GM12878 (cell line): Measurements from ENCODE around the gene CFAP57. TPM values are rescaled to one million over a fixed set of nuclear protein-coding genes. Genes with fewer than 3 reads are reported as not detected.

Experiments used
- ETV6 ChIP-seq, 2 experiments: fragments of 450-650 bp in 1 of 2; IDR thresholded peaks in 1 of 2; conservative IDR thresholded peaks in 1 of 2; 2 replicates each; pipeline ENCODE4 v1.6.1; 2014; ENCODE audit warnings: antibody characterized with exemption in 1 of 2, borderline replicate concordance in 1 of 2, low read depth in 1 of 2, mild to moderate bottlenecking in 1 of 2, moderate library complexity in 1 of 2
- HDGF ChIP-seq: fragments of 450-650 bp; IDR thresholded peaks from 2 replicates; pipeline ENCODE4 v1.6.1; 2016; ENCODE audit warnings: antibody characterized with exemption
- IRF3 ChIP-seq: fragments of 450-650 bp; IDR thresholded peaks from 2 replicates; pipeline ENCODE4 v1.6.1; 2014; ENCODE audit warnings: mild to moderate bottlenecking
- MEF2A ChIP-seq: IDR thresholded peaks from 2 replicates; pipeline ENCODE4 v1.6.1; 2011; ENCODE audit warnings: low read depth, mild to moderate bottlenecking, low read length, moderate library complexity; ENCODE audit not compliant: insufficient read depth
- RELB ChIP-seq: fragments of 450-650 bp; IDR thresholded peaks from 2 replicates; pipeline ENCODE4 v1.6.1; 2017; ENCODE audit warnings: low read depth, mild to moderate bottlenecking, moderate library complexity
- SMC3 ChIP-seq: IDR thresholded peaks from 2 replicates; pipeline ENCODE4 v1.6.1; 2011; ENCODE audit warnings: low read length, improper control_type of control experiment, borderline replicate concordance
- SRF ChIP-seq, 2 experiments: IDR thresholded peaks; 2 replicates each; pipeline ENCODE4 v1.6.1; 2011; ENCODE audit warnings: low read depth in 2 of 2, low read length in 2 of 2, mild to moderate bottlenecking in 1 of 2, moderate library complexity in 1 of 2
- TCF3 ChIP-seq: IDR thresholded peaks from 2 replicates; pipeline ENCODE4 v1.6.1; 2012; ENCODE audit warnings: low read depth, mild to moderate bottlenecking, low read length, borderline replicate concordance; ENCODE audit not compliant: insufficient read depth
- ZBTB11 ChIP-seq: fragments of 450-650 bp; formaldehyde crosslinking; IDR thresholded peaks from 2 replicates; pipeline ENCODE4 v1.5.0; 2022; ENCODE audit warnings: mild to moderate bottlenecking, missing genetic modification characterization
- ZNF622 ChIP-seq: fragments of 450-650 bp; IDR thresholded peaks from 2 replicates; pipeline ENCODE4 v1.6.1; 2017; ENCODE audit warnings: mild to moderate bottlenecking, inconsistent platforms
- polyA plus RNA-seq, 11 experiments: library from polyadenylated mRNA; depleted of rRNA in 4 of 11; unstranded in 6 of 11; stranded (reverse) in 5 of 11; fragments of >200 nt; fragmentation: Nextera tagmentation in 4 of 11; fragmentation: Illumina TruSeq in 1 of 11; extraction: Ambion mirVana in 4 of 11; extraction: Trizol in 1 of 11; gene quantifications; 1 replicate in 1 of 11; 2 replicates in 10 of 11; pipeline versions ENCODE4 v1.2.1 to v1.2.3, GENCODE V29; 2011 to 2016; ENCODE audit warnings: inconsistent platforms in 2 of 11, missing spikeins in 2 of 11, low read depth in 1 of 11
- total RNA-seq, 4 experiments: library from RNA; depleted of rRNA in 3 of 4; stranded (reverse); fragments of >200 nt in 3 of 4; fragmentation: Illumina TruSeq in 1 of 4; extraction: Trizol in 1 of 4; gene quantifications; 2 replicates each; pipeline versions ENCODE4 v1.2.1 to v1.2.3, GENCODE V29; 2013 to 2021
- TF ChIP-seq, protein P1 (sequence below), 3 experiments: IDR thresholded peaks in 2 of 3; conservative IDR thresholded peaks in 1 of 3; 2 replicates each; pipeline ENCODE4 v1.5.1; 2011; ENCODE audit warnings: low read depth in 3 of 3, low read length in 3 of 3, mild to moderate bottlenecking in 3 of 3, control low read depth in 2 of 3, moderate library complexity in 2 of 3, inconsistent platforms in 1 of 3, mixed read lengths in 1 of 3; ENCODE audit not compliant: control insufficient read depth in 2 of 3, insufficient read depth in 1 of 3; ENCODE audit errors: extremely low read depth in 1 of 3
- TF ChIP-seq, protein P2 (sequence below): IDR thresholded peaks from 2 replicates; pipeline ENCODE4 v1.6.1; 2012; ENCODE audit warnings: improper control_type of control experiment, low read depth, low read length; ENCODE audit not compliant: insufficient replicate concordance

Gene CFAP57
- total and polyA plus RNA-seq, 10 of the 15 experiments (the other 5 are each of a cell fraction or from before 2014, with no cell fraction given) = 0.45 to 4.8 (median 1.3) TPM

DNA sequence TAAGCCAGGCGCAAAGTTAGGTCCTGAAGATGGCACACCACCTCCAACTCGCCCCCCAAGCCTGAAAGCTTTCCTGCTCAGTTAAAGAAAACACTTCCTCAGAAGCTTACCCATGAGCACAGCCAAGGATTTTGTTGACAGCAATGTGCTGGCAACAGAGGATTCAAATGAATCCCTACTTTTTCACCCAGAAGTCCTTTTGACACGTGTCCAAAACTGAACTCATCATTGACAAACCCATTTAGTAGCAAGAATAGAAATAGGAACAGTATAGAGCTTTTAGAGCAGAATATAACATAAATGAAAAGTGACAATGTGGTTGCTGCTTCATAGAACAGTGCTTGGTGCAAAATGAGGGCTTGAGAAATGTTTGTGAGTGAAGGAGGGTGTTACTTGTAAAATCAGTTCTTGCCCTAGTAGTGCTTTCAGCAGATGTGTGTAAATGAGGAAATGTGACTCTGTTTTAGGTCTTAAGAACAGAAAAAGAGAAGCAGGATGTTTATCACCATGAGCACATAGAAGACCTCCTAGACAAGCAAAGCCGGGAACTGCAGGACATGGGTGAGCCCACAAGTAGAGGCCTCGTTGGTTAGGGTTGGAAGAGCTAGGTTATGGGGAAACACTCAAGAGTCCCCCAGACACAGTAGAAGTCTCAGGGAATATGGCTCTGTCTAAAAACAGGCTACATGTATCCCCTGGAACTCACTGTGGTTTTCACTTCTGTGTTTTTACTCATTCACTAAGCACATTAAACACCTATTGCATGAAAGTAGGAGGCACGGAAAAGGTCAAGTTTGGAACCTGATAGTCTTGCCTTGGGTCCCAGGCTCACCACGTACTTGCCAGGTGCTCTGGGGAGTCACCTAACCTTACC is 49.0 kb downstream of the CFAP57 start (continued):
- no peak for TF ChIP-seq ZBTB11
- TF ChIP-seq IRF3 = no peak
- peak; percentile 92 for TF ChIP-seq RELB
- 0 out of 2 replicates have a peak, but pooled peaks have one; percentile 13 for TF ChIP-seq TCF3
- TF ChIP-seq HDGF = no peak
- 0 out of 2 replicates have a peak, but pooled peaks have one; percentile 29 for TF ChIP-seq MEF2A
- no peak for TF ChIP-seq SMC3
- TF ChIP-seq, protein P1, sequence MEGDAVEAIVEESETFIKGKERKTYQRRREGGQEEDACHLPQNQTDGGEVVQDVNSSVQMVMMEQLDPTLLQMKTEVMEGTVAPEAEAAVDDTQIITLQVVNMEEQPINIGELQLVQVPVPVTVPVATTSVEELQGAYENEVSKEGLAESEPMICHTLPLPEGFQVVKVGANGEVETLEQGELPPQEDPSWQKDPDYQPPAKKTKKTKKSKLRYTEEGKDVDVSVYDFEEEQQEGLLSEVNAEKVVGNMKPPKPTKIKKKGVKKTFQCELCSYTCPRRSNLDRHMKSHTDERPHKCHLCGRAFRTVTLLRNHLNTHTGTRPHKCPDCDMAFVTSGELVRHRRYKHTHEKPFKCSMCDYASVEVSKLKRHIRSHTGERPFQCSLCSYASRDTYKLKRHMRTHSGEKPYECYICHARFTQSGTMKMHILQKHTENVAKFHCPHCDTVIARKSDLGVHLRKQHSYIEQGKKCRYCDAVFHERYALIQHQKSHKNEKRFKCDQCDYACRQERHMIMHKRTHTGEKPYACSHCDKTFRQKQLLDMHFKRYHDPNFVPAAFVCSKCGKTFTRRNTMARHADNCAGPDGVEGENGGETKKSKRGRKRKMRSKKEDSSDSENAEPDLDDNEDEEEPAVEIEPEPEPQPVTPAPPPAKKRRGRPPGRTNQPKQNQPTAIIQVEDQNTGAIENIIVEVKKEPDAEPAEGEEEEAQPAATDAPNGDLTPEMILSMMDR (IDR thresholded peaks at IDR 0.05 in 2 of 3, conservative IDR thresholded peaks at IDR 0.05 in 1 of 3; ENCODE audit: control insufficient read depth in 2 of 3, extremely low read depth in 1 of 3, insufficient read depth in 1 of 3, low read depth in 3 of 3, low read length in 3 of 3) = no peak
- no peak for TF ChIP-seq SRF (IDR thresholded peaks at IDR 0.05; ENCODE audit: low read depth in 2 of 2, low read length in 2 of 2)
- TF ChIP-seq ZNF622 = no peak
- TF ChIP-seq ETV6 (conservative IDR thresholded peaks at IDR 0.05 in 1 of 2, IDR thresholded peaks at IDR 0.05 in 1 of 2; ENCODE audit: borderline replicate concordance in 1 of 2, low read depth in 1 of 2) = no peak
- TF ChIP-seq, protein P2, sequence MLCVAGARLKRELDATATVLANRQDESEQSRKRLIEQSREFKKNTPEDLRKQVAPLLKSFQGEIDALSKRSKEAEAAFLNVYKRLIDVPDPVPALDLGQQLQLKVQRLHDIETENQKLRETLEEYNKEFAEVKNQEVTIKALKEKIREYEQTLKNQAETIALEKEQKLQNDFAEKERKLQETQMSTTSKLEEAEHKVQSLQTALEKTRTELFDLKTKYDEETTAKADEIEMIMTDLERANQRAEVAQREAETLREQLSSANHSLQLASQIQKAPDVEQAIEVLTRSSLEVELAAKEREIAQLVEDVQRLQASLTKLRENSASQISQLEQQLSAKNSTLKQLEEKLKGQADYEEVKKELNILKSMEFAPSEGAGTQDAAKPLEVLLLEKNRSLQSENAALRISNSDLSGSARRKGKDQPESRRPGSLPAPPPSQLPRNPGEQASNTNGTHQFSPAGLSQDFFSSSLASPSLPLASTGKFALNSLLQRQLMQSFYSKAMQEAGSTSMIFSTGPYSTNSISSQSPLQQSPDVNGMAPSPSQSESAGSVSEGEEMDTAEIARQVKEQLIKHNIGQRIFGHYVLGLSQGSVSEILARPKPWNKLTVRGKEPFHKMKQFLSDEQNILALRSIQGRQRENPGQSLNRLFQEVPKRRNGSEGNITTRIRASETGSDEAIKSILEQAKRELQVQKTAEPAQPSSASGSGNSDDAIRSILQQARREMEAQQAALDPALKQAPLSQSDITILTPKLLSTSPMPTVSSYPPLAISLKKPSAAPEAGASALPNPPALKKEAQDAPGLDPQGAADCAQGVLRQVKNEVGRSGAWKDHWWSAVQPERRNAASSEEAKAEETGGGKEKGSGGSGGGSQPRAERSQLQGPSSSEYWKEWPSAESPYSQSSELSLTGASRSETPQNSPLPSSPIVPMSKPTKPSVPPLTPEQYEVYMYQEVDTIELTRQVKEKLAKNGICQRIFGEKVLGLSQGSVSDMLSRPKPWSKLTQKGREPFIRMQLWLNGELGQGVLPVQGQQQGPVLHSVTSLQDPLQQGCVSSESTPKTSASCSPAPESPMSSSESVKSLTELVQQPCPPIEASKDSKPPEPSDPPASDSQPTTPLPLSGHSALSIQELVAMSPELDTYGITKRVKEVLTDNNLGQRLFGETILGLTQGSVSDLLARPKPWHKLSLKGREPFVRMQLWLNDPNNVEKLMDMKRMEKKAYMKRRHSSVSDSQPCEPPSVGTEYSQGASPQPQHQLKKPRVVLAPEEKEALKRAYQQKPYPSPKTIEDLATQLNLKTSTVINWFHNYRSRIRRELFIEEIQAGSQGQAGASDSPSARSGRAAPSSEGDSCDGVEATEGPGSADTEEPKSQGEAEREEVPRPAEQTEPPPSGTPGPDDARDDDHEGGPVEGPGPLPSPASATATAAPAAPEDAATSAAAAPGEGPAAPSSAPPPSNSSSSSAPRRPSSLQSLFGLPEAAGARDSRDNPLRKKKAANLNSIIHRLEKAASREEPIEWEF = no peak
